SK-N-MC (cell line): ENCODE measurements around the gene NRROS.

Source experiments
- DNase-seq: peaks from one replicate; pipeline ENCODE4 v3.0.0-alpha.2; 2011; ENCODE audit warnings: low read depth, low spot score
- H3K27ac ChIP-seq: fragments of 200-600 bp; sonication (generic); 2 replicates; pipeline ENCODE4 v1.5.1; 2016; ENCODE audit warnings: mixed run types
- H3K36me3 ChIP-seq: fragments of 200-600 bp; sonication (generic); 2 replicates; pipeline ENCODE4 v1.6.1; 2017; ENCODE audit warnings: antibody characterized with exemption, low read length, mixed read lengths; ENCODE audit not compliant: insufficient read depth
- H3K4me3 ChIP-seq: fragments of 200-600 bp; sonication (generic); 2 replicates; pipeline ENCODE4 v1.5.1; 2016
- H3K9ac ChIP-seq: fragments of 200-600 bp; sonication (generic); 2 replicates; pipeline ENCODE4 v1.8.0; 2017; ENCODE audit warnings: mixed run types, mixed read lengths; ENCODE audit not compliant: insufficient read length
- H3K9me3 ChIP-seq: fragments of 200-600 bp; sonication (generic); 2 replicates; pipeline ENCODE4 v1.6.1; 2017; ENCODE audit warnings: low read depth, mild to moderate bottlenecking, antibody characterized with exemption, low read length, moderate library complexity, mixed read lengths
- EZH2 ChIP-seq: fragments of 200-600 bp; sonication (generic); IDR thresholded peaks from one replicate; pipeline ENCODE4 v1.6.1; 2017; ENCODE audit warnings: antibody characterized with exemption
- FOXP2 ChIP-seq: optimal IDR thresholded peaks from 2 replicates; pipeline ENCODE3; 2011; ENCODE audit warnings: mild to moderate bottlenecking, moderate library complexity; ENCODE audit not compliant: insufficient read depth; ENCODE audit errors: extremely low read length, control extremely low read depth
- POLR2AphosphoS5 ChIP-seq: IDR thresholded peaks from 2 replicates; pipeline ENCODE4 v1.6.1; 2012; ENCODE audit warnings: mild to moderate bottlenecking, low read depth, low read length, borderline replicate concordance

Gene NRROS

DNA sequence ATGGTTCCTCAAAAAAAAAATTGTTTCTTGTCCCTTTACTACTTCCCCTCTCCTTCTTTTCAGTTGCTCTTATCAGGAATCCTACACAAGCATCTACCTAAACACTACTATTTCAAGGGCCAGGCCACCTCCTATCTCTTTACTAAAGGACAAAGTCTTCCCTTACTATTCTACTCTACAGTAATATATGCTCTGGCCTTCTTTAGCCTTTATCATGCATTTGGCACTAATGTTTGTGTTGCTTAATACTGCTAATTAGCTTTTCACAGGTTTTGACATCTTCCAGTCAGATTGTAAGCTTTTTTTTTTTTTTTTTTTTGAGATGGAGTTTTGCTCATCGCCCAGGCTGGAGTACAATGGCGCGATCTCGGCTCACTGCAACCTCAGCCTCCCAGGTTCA, 67.2 kb downstream of the NRROS start:
- no peak for DNase-seq
- Histone ChIP-seq H3K36me3 (no peaks in the 10 kb centered on the region), H3K27ac (no peak overlapping the region), H3K4me3 (no peak overlapping the region), H3K9ac (no peak overlapping the region), H3K9me3 (no peaks in the 10 kb centered on the region)
- no peak for TF ChIP-seq EZH2
- no peak for TF ChIP-seq FOXP2
- no peak for TF ChIP-seq POLR2AphosphoS5

- no peak for DNase-seq
- no peaks in the 10 kb centered on the region for H3K9me3 ChIP-seq
- TF ChIP-seq POLR2AphosphoS5: no peak
- no peak for TF ChIP-seq FOXP2
- no peak for TF ChIP-seq EZH2
These were observed 68.1 kb downstream of the NRROS start for GRCh38 chr3:196707566-196707965.

GRCh38 chr3:196708467-196708866, 69.0 kb downstream of the NRROS start:
- TF ChIP-seq FOXP2: no peak
- TF ChIP-seq EZH2: no peak
- no peak for TF ChIP-seq POLR2AphosphoS5
- H3K36me3 ChIP-seq: no peaks in the 10 kb centered on the region
- DNase-seq: no peak
- no peaks in the 10 kb centered on the region for H3K9me3 ChIP-seq
- H3K4me3 ChIP-seq: no peak overlapping the region
- H3K9ac ChIP-seq: no peak overlapping the region
- no peak overlapping the region for H3K27ac ChIP-seq

More at GRCh38 chr3:196707566-196707965, 68.1 kb downstream of the NRROS start:
- Histone ChIP-seq H3K9ac (no peak overlapping the region), H3K27ac (no peak overlapping the region), H3K36me3 (no peaks in the 10 kb centered on the region), H3K4me3 (no peak overlapping the region)
